Measurements from ENCODE around the gene PAGE4. TPM values are rescaled to one million over a fixed set of nuclear protein-coding genes. Genes with fewer than 3 reads are reported as not detected.

Gene PAGE4
- total RNA-seq, 2 experiments from 2014 or later, result not detected

DNA sequence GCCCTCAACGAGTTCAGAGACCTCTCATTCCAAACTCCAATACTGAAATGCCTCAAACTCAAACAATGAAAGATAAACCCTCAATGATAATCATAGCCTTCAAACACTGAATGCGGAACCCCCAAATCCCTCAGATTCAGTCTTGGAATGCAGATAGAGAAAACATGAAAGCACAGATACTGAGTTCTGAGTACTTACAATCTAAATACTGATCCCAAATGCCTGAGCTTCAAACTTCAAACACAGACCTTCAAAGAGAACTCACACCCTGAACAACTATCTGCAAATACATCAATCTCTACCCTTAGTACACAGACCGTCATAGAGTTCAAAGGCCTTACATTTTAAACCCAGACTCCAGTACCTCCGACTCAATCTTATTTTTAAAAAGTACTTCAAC, 16.9 kb upstream of the PAGE4 start:
- Histone ChIP-seq H3K27ac (ENCODE audit: low read depth, low read length, poor library complexity, severe bottlenecking) (no peak overlapping the region), H2AFZ (ENCODE audit: low read length) (no peak overlapping the region), H3K4me2 (ENCODE audit: low read length) (no peak overlapping the region), H3K9me3 (ENCODE audit: low read length) (no peaks in the 10 kb centered on the region), H3K79me2 (ENCODE audit: insufficient read depth, low read depth, low read length) (no peaks in the 10 kb centered on the region), H3K4me1 (ENCODE audit: insufficient read depth, low read length, poor library complexity, severe bottlenecking) (no peaks in the 10 kb centered on the region), H3K36me3 (ENCODE audit: insufficient read depth, low read length) (no peaks in the 10 kb centered on the region), H3K9me2 (ENCODE audit: insufficient read depth, low read length) (no peaks in the 10 kb centered on the region), H3K4me3 (ENCODE audit: low read depth, low read length, poor library complexity, severe bottlenecking) (no peak overlapping the region), H4K20me1 (ENCODE audit: insufficient read depth, low read length) (no peaks in the 10 kb centered on the region)
- no peak for DNase-seq (ENCODE audit: low spot score)
- ChIA-PET POLR2A (no interaction called here), CTCF (ENCODE audit: unreplicated experiment) (no interaction called here)
- BruUV-seq (replicated peaks), result no TSS peak
- TF ChIP-seq EZH2phosphoT487 (IDR thresholded peaks at IDR 0.05; ENCODE audit: borderline replicate concordance, low read depth, low read length), result no peak
- TF ChIP-seq, protein P1, sequence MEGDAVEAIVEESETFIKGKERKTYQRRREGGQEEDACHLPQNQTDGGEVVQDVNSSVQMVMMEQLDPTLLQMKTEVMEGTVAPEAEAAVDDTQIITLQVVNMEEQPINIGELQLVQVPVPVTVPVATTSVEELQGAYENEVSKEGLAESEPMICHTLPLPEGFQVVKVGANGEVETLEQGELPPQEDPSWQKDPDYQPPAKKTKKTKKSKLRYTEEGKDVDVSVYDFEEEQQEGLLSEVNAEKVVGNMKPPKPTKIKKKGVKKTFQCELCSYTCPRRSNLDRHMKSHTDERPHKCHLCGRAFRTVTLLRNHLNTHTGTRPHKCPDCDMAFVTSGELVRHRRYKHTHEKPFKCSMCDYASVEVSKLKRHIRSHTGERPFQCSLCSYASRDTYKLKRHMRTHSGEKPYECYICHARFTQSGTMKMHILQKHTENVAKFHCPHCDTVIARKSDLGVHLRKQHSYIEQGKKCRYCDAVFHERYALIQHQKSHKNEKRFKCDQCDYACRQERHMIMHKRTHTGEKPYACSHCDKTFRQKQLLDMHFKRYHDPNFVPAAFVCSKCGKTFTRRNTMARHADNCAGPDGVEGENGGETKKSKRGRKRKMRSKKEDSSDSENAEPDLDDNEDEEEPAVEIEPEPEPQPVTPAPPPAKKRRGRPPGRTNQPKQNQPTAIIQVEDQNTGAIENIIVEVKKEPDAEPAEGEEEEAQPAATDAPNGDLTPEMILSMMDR (conservative IDR thresholded peaks at IDR 0.05; ENCODE audit: low read length), result no peak
- intact Hi-C loops (cut with micrococcal nuclease; ENCODE audit: unreplicated experiment), result no loop called here

DNA sequence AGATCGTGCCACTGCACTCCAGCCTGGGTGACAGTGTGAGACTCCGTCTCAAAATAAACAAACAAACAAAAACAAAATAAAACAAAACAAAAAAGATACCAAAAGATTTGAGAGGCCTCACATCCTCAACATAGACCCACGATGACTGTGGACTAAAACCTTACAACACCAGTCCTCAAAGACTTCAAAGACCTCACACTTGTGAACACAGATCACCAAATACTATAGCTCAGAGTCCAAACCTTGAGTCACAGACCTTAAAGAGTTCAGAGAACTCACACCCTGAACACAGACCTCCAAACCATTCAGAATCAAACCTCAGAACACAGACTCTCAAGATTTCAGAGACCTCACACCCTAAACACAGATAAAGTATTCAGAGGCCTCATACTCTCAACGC, 12.7 kb upstream of the PAGE4 start:
- no peaks in the 10 kb centered on the region for H4K20me1 ChIP-seq (ENCODE audit: insufficient read depth, low read length)
- no peak overlapping the region for H3K4me2 ChIP-seq (ENCODE audit: low read length)
- H3K9me3 ChIP-seq (ENCODE audit: low read length), result no peaks in the 10 kb centered on the region
- no peak for DNase-seq (ENCODE audit: low spot score)
- CTCF ChIA-PET (ENCODE audit: unreplicated experiment), result no interaction called here
- H3K27ac ChIP-seq (ENCODE audit: low read depth, low read length, poor library complexity, severe bottlenecking), result no peak overlapping the region
- no peak overlapping the region for H2AFZ ChIP-seq (ENCODE audit: low read length)
- no TSS peak for BruUV-seq (replicated peaks)
- intact Hi-C loops (cut with micrococcal nuclease; ENCODE audit: unreplicated experiment), result no loop called here
- no peak overlapping the region for H3K4me3 ChIP-seq (ENCODE audit: low read depth, low read length, poor library complexity, severe bottlenecking)
- no peaks in the 10 kb centered on the region for H3K4me1 ChIP-seq (ENCODE audit: insufficient read depth, low read length, poor library complexity, severe bottlenecking)
- H3K36me3 ChIP-seq (ENCODE audit: insufficient read depth, low read length), result no peaks in the 10 kb centered on the region
- POLR2A ChIA-PET, result no interaction called here
- no peaks in the 10 kb centered on the region for H3K79me2 ChIP-seq (ENCODE audit: insufficient read depth, low read depth, low read length)
- no peaks in the 10 kb centered on the region for H3K9me2 ChIP-seq (ENCODE audit: insufficient read depth, low read length)
- TF ChIP-seq EZH2phosphoT487 (IDR thresholded peaks at IDR 0.05; ENCODE audit: borderline replicate concordance, low read depth, low read length), result no peak
- TF ChIP-seq, protein P1 (conservative IDR thresholded peaks at IDR 0.05; ENCODE audit: low read length), result no peak

DNA sequence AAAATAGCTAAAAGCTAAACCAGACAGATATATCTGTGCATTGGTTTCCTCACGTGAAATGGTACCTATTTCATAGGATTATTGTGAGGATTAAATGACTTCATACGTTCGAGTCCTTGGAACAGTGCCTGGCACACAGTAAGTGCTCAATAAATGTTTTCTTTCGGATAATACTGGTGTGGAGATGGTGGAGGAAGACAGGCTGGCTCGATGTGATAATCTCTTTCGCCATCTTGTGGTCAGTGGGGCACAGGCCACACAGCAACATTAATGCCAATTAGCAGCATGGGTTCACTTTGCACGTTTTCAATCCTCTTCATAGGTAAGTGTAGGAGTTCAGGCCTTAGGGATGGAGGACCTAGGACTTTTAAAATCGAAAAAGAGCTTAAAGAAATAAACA, 9.3 kb downstream of the PAGE4 start:
- H3K79me2 ChIP-seq (ENCODE audit: insufficient read depth, low read depth, low read length), result no peaks in the 10 kb centered on the region
- no peaks in the 10 kb centered on the region for H3K9me3 ChIP-seq (ENCODE audit: low read length)
- H3K4me2 ChIP-seq (ENCODE audit: low read length), result no peak overlapping the region
- no peak overlapping the region for H3K4me3 ChIP-seq (ENCODE audit: low read depth, low read length, poor library complexity, severe bottlenecking)
- ChIA-PET CTCF (ENCODE audit: unreplicated experiment) (no interaction called here), POLR2A (no interaction called here)
- intact Hi-C loops (cut with micrococcal nuclease; ENCODE audit: unreplicated experiment), result no loop called here
- H3K27ac ChIP-seq (ENCODE audit: low read depth, low read length, poor library complexity, severe bottlenecking), result no peak overlapping the region
- H3K9me2 ChIP-seq (ENCODE audit: insufficient read depth, low read length), result no peaks in the 10 kb centered on the region
- H2AFZ ChIP-seq (ENCODE audit: low read length), result no peak overlapping the region
- no peaks in the 10 kb centered on the region for H3K36me3 ChIP-seq (ENCODE audit: insufficient read depth, low read length)
- TF ChIP-seq, protein P1 (conservative IDR thresholded peaks at IDR 0.05; ENCODE audit: low read length), result peak; percentile 79
- no peak for TF ChIP-seq EZH2phosphoT487 (IDR thresholded peaks at IDR 0.05; ENCODE audit: borderline replicate concordance, low read depth, low read length)
- H4K20me1 ChIP-seq (ENCODE audit: insufficient read depth, low read length), result no peaks in the 10 kb centered on the region
- DNase-seq (ENCODE audit: low spot score), result peak; percentile 10
- H3K4me1 ChIP-seq (ENCODE audit: insufficient read depth, low read length, poor library complexity, severe bottlenecking), result no peaks in the 10 kb centered on the region
- BruUV-seq (replicated peaks), result no TSS peak
